Measurements from ENCODE around the gene SLC2A11.

- TF ChIP-seq CTCF (IDR thresholded peaks at IDR 0.05) (peak in 1 of 6 experiments; percentile 11), POLR2A (IDR thresholded peaks at IDR 0.05) (peak; percentile 80 to 84)
These were observed 56.1 kb downstream of the SLC2A11 start for GRCh38 chr22:23913661-23914353.
